GM12801 (cell line): Measurements from ENCODE around the gene TAS2R46.

ENCODE experiments used
- CTCF ChIP-seq: IDR thresholded peaks from one replicate; pipeline ENCODE4 v1.5.1; 2011; ENCODE audit warnings: control low read depth; ENCODE audit not compliant: insufficient read length; ENCODE audit errors: extremely low read depth

The TAS2R46 gene

DNA sequence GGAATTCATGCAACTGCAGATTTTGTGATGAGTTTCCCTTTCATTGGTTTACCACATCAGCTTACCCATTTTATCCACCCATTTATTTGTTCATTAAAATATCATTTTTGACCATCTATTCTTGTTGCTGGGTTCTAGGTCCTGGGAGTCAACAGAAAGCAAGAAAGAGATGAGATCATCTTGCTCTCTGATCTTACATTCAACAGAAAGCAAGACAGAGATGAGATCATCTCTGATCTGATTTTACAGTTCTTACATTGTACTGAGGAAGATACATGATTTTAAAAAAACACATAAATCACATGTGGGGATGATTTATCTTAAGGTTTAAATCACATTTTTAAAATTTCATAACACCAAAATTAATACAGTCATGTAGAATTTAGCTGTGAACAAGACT lies 2.3 kb downstream of the TAS2R46 start:
- TF ChIP-seq CTCF = no peak

DNA sequence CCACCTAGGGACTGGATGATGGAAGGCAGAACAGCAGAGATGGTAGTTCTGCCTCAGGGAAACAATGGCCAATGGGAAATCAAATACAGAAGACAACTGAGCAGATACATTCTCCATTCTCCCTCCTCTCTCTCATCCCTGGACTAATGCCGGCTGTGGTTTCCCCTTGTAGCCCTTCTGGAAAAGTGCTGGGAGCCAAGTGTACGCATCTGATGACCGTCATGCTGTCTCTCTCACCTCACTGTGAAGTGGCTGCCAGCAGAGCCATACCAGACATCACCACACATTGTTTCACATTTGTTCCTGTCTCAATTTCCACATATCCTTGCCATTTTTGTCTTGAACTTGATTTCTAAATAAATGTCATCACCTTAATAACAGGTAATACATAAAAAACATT lies 3.1 kb downstream of the TAS2R46 start:
- no peak for TF ChIP-seq CTCF

DNA sequence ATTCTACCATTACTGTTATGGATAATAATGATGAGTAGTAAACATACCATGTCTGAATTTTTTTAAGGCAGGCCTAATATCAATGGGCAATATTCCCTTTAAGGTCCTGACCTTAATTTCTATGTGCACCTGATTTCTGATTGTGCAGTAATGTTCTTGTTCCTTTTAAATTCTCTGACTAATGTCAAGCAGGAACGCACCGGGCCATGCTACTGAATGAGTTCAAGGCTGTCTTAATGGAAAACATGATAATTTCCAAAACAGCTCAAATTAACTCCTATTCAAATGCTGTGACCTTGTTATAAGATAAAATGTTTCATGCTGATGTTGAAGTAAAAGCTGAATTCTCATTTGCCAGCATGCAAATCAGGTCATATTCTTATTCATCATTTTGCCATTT lies 6.8 kb downstream of the TAS2R46 start:
- no peak for TF ChIP-seq CTCF

GRCh38 chr12:11040162-11040561 lies 21.9 kb downstream of the TAS2R46 start:
- no peak for TF ChIP-seq CTCF

- TF ChIP-seq CTCF = no peak
These were observed 22.9 kb downstream of the TAS2R46 start for GRCh38 chr12:11039171-11039570.

DNA sequence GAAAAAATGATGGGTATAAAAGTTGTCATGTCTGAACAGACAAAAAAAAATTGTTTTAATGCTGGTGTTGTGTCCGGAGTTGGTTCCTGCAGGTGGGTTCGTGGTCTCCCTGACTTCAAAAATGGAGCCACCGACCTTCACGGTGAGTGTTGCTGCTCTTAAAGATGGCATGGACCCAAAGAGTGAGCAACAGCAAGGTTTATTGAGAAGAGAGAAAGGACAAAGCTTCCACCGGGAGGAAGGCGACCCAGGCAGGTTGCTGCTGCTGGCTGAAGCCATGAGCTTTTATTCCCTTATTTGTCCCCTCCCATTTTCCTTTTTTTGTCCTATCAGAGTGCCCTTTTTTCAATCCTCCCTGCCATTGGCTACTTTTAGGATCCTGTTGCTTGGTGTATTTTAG lies 30.8 kb downstream of the TAS2R46 start, which contains the start of gene TAS2R31:
TSS of gene TAS2R31 (minus strand) at position 101 of the 400 bp plus-strand sequence. CDS start at position 29, 72 bp downstream.
- TF ChIP-seq CTCF = no peak

- no peak for TF ChIP-seq CTCF
These were observed 36.0 kb downstream of the TAS2R46 start for GRCh38 chr12:11026118-11026517.

DNA sequence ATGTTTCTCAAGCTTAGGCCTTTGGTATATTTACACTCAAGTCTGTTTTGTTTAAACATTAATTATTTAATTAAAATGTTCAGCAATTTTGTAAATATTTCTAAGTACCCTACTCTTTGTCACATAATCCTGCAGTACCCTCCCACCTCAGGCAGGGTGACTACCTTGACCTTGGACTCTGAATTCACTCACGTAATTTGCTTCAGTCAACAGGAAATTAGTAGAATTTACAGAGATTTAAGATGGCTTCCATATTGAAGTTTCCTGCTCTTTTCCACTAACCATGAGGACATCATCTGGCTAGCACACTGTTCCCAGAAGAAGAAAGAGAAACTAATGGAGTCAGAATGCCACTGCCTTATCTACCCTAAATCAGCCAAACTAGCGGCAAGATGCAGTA lies 38.7 kb downstream of the TAS2R46 start:
- TF ChIP-seq CTCF = no peak
